IMR-90 (cell line): ENCODE measurements around the gene ARMC3. TPM values are rescaled to one million over a fixed set of nuclear protein-coding genes. Genes with fewer than 3 reads are reported as not detected.

ENCODE experiments used
- ATAC-seq: fragments of 200-7000 bp; cut with Tn5 transposase; 2 replicates; pipeline ENCODE4 v1.9.1; 2020; ENCODE audit warnings: low read depth, mild to moderate bottlenecking, moderate library complexity
- BruUV-seq: library from RNA; stranded (reverse); fragments of 400-500 nt; replicated peaks from 2 replicates; lab custom pipeline; 2021; lab: Mats Ljungman, UMichigan
- CTCF ChIA-PET: fragments of 300-600 bp; formaldehyde crosslinking; extraction: SDS; loops from one replicate; lab custom pipeline; 2021; ENCODE audit warnings: antibody characterized with exemption; lab: Yijun Ruan, JAX
- POLR2A ChIA-PET: fragments of 300-600 bp; sonication (Branson Sonifier 250); formaldehyde crosslinking; loops from one replicate; lab custom pipeline; 2022; ENCODE audit warnings: antibody characterized with exemption; ENCODE audit not compliant: unreplicated experiment; lab: Charles Lee
- DNase-seq: peaks from one replicate; pipeline ENCODE4 v3.0.0; 2013
- H2AFZ ChIP-seq: replicated peaks from 2 replicates; pipeline ENCODE3; 2013; ENCODE audit warnings: low read length, mild to moderate bottlenecking; ENCODE audit not compliant: poor library complexity
- H2AK5ac ChIP-seq: 2 replicates; pipeline ENCODE4 v1.6.1; 2013; ENCODE audit warnings: low read depth, low read length, inconsistent platforms
- H2AK9ac ChIP-seq: replicated peaks from 2 replicates; pipeline ENCODE3; 2013; ENCODE audit warnings: mild to moderate bottlenecking, low read depth, low read length, moderate library complexity; ENCODE audit not compliant: poor library complexity
- H2BK120ac ChIP-seq: 2 replicates; pipeline ENCODE4 v1.6.1; 2013; ENCODE audit warnings: low read depth, low read length, inconsistent platforms
- H2BK15ac ChIP-seq: 3 replicates; pipeline ENCODE4 v1.6.1; 2013; ENCODE audit warnings: low read depth, low read length, inconsistent platforms
- H2BK20ac ChIP-seq: 2 replicates; pipeline ENCODE4 v1.6.1; 2013; ENCODE audit warnings: low read depth, mild to moderate bottlenecking, inconsistent platforms, low read length, moderate library complexity
- H2BK5ac ChIP-seq: 2 replicates; pipeline ENCODE4 v1.6.1; 2013; ENCODE audit warnings: mild to moderate bottlenecking, low read depth, low read length, inconsistent platforms; ENCODE audit not compliant: poor library complexity, severe bottlenecking
- H3K14ac ChIP-seq: replicated peaks from 2 replicates; pipeline ENCODE4 v1.6.1; 2013; ENCODE audit warnings: low read depth, low read length, inconsistent platforms
- H3K18ac ChIP-seq: 2 replicates; pipeline ENCODE4 v1.6.1; 2013; ENCODE audit warnings: low read depth, low read length, control low read depth
- H3K23ac ChIP-seq: 2 replicates; pipeline ENCODE4 v1.6.1; 2013; ENCODE audit warnings: low read depth, low read length, inconsistent platforms
- H3K27ac ChIP-seq: 2 replicates; pipeline ENCODE4 v1.5.1; 2013; ENCODE audit warnings: mild to moderate bottlenecking, control low read depth, low read length; ENCODE audit not compliant: insufficient read depth
- H3K27me3 ChIP-seq: 2 replicates; pipeline ENCODE4 v1.6.1; 2013; ENCODE audit warnings: low read length; ENCODE audit not compliant: control insufficient read depth, insufficient read depth
- H3K36me3 ChIP-seq: 2 replicates; pipeline ENCODE4 v1.6.1; 2013; ENCODE audit warnings: low read length, mixed read lengths; ENCODE audit not compliant: control insufficient read depth, insufficient read depth
- H3K4ac ChIP-seq: 2 replicates; pipeline ENCODE4 v1.6.1; 2013; ENCODE audit warnings: low read depth, low read length, inconsistent platforms
- H3K4me1 ChIP-seq: 2 replicates; pipeline ENCODE4 v1.6.1; 2013; ENCODE audit warnings: low read length, mixed read lengths; ENCODE audit not compliant: control insufficient read depth, insufficient read depth
- H3K4me2 ChIP-seq: 2 replicates; pipeline ENCODE4 v1.6.1; 2013; ENCODE audit warnings: low read depth, mild to moderate bottlenecking, control low read depth, low read length, moderate library complexity
- H3K4me3 ChIP-seq: 2 replicates; pipeline ENCODE4 v1.5.1; 2013; ENCODE audit warnings: low read depth, mild to moderate bottlenecking, control low read depth, low read length, moderate library complexity; ENCODE audit not compliant: insufficient read depth
- H3K56ac ChIP-seq: 2 replicates; pipeline ENCODE4 v1.6.1; 2013; ENCODE audit warnings: low read length, inconsistent platforms; ENCODE audit not compliant: insufficient read depth; ENCODE audit errors: extremely low read depth
- H3K79me1 ChIP-seq, 2 experiments: 2 replicates each; pipeline ENCODE4 v1.6.1; 2013; ENCODE audit warnings: low read length in 2 of 2, inconsistent platforms in 1 of 2, low read depth in 1 of 2
- H3K9ac ChIP-seq: 2 replicates; pipeline ENCODE4 v1.6.1; 2013; ENCODE audit warnings: low read depth, low read length, control low read depth
- H3K9me1 ChIP-seq: 2 replicates; pipeline ENCODE4 v1.6.1; 2013; ENCODE audit warnings: low read length, inconsistent platforms; ENCODE audit not compliant: insufficient read depth
- H3K9me3 ChIP-seq: 2 replicates; pipeline ENCODE4 v1.6.1; 2013; ENCODE audit warnings: low read length; ENCODE audit not compliant: control insufficient read depth, insufficient read depth
- H4K20me1 ChIP-seq: 2 replicates; pipeline ENCODE4 v1.6.1; 2013; ENCODE audit warnings: low read length, inconsistent platforms; ENCODE audit not compliant: insufficient read depth
- H4K5ac ChIP-seq: 2 replicates; pipeline ENCODE4 v1.6.1; 2013; ENCODE audit warnings: mild to moderate bottlenecking, low read depth, low read length, control low read depth
- H4K8ac ChIP-seq, 2 experiments: 2 replicates each; pipeline ENCODE4 v1.6.1; 2013; ENCODE audit warnings: low read depth in 2 of 2, low read length in 2 of 2, control low read depth in 1 of 2, inconsistent platforms in 1 of 2
- H4K91ac ChIP-seq: 2 replicates; pipeline ENCODE4 v1.6.1; 2013; ENCODE audit warnings: low read depth, low read length, inconsistent platforms; ENCODE audit not compliant: insufficient read depth
- BHLHE40 ChIP-seq: fragments of 150-350 bp; IDR thresholded peaks from 2 replicates; pipeline ENCODE4 v1.6.1; 2016; ENCODE audit warnings: mild to moderate bottlenecking, low read depth, low read length
- CEBPB ChIP-seq: IDR thresholded peaks from 2 replicates; pipeline ENCODE4 v1.6.1; 2012; ENCODE audit warnings: low read depth, low read length, improper control_type of control experiment
- CHD1 ChIP-seq: IDR thresholded peaks from 2 replicates; pipeline ENCODE4 v1.6.1; 2012; ENCODE audit warnings: low read depth, low read length, improper control_type of control experiment
- FOS ChIP-seq: fragments of 150-350 bp; IDR thresholded peaks from 2 replicates; pipeline ENCODE4 v1.6.1; 2016; ENCODE audit warnings: low read depth, low read length
- MAFK ChIP-seq: IDR thresholded peaks from 2 replicates; pipeline ENCODE4 v1.6.1; 2012; ENCODE audit warnings: low read depth, low read length, improper control_type of control experiment
- MAZ ChIP-seq: IDR thresholded peaks from 2 replicates; pipeline ENCODE4 v1.6.1; 2012; ENCODE audit warnings: low read depth, mild to moderate bottlenecking, low read length, improper control_type of control experiment, moderate library complexity, borderline replicate concordance
- MXI1 ChIP-seq: IDR thresholded peaks from 2 replicates; pipeline ENCODE4 v1.6.1; 2012; ENCODE audit warnings: low read depth, mild to moderate bottlenecking, low read length, moderate library complexity, borderline replicate concordance
- NFE2L2 ChIP-seq: fragments of 150-350 bp; IDR thresholded peaks from 2 replicates; pipeline ENCODE4 v1.6.1; 2016; ENCODE audit warnings: low read depth, mild to moderate bottlenecking, low read length
- POLR2A ChIP-seq: IDR thresholded peaks from 2 replicates; pipeline ENCODE4 v1.6.1; 2012; ENCODE audit warnings: mild to moderate bottlenecking, low read depth, low read length
- RAD21 ChIP-seq: IDR thresholded peaks from 2 replicates; pipeline ENCODE4 v1.6.1; 2012; ENCODE audit warnings: low read length, improper control_type of control experiment
- RCOR1 ChIP-seq: IDR thresholded peaks from 2 replicates; pipeline ENCODE4 v1.6.1; 2012; ENCODE audit warnings: mild to moderate bottlenecking, low read length, improper control_type of control experiment; ENCODE audit not compliant: insufficient replicate concordance
- RFX5 ChIP-seq: IDR thresholded peaks from 2 replicates; pipeline ENCODE4 v1.8.0; 2012; ENCODE audit warnings: low read depth, mild to moderate bottlenecking, low read length, moderate library complexity
- SMC3 ChIP-seq: fragments of 150-350 bp; IDR thresholded peaks from 2 replicates; pipeline ENCODE4 v1.6.1; 2016; ENCODE audit warnings: low read depth, mild to moderate bottlenecking, antibody characterized with exemption, low read length, moderate library complexity
- WGBS, 2 experiments: methylation state at CpG; one replicate each; pipeline versions ENCODE4 v1.1.5 to v1.1.7; 2013; ENCODE audit warnings: missing lambda C conversion rate in 2 of 2; ENCODE audit not compliant: insufficient read length in 1 of 2; ENCODE audit errors: extremely low coverage in 2 of 2; 5-methylcytosine and 5-hydroxymethylcytosine counted together
- dilution Hi-C: fragments of 300-500 bp; cut with HindIII; formaldehyde crosslinking; loops from one replicate; pipeline ENCODE4 v1.14.3; 2018; ENCODE audit warnings: low sequenced_read_pairs; ENCODE audit not compliant: unreplicated experiment
- in situ Hi-C: fragments of 300-500 bp; cut with MboI; formaldehyde crosslinking; loops from 3 replicates; pipeline ENCODE4 v1.14.3; 2019; ENCODE audit warnings: low sequenced_read_pairs, inconsistent platforms, mixed read lengths
- intact Hi-C: fragments of 100-400 bp; cut with micrococcal nuclease; formaldehyde crosslinking; loops from 2 replicates; pipeline ENCODE4 v1.10.0; 2022
- polyA plus RNA-seq, 3 experiments: library from polyadenylated mRNA; depleted of rRNA; stranded (reverse); fragments of >200 nt; gene quantifications; 2 replicates each; pipeline ENCODE4 v1.2.3, GENCODE V29; 2012; ENCODE audit warnings: low replicate concordance in 1 of 3
- total RNA-seq: library from RNA; depleted of rRNA; stranded (reverse); fragments of >200 nt; gene quantifications from 2 replicates; pipeline ENCODE4 v1.2.3, GENCODE V29; 2012
- TF ChIP-seq, protein P1 (sequence below): fragments of 150-350 bp; IDR thresholded peaks from 2 replicates; pipeline ENCODE4 v1.6.1; 2016; ENCODE audit warnings: low read depth, mild to moderate bottlenecking, low read length, moderate library complexity, borderline replicate concordance
- TF ChIP-seq, protein P2 (sequence below): fragments of 150-350 bp; IDR thresholded peaks from 2 replicates; pipeline ENCODE4 v1.6.1; 2017; ENCODE audit warnings: mild to moderate bottlenecking, antibody characterized with exemption, low read length, low read depth
- TF ChIP-seq, protein P3 (sequence below): conservative IDR thresholded peaks from 2 replicates; pipeline ENCODE4 v1.5.1; 2012; ENCODE audit warnings: mild to moderate bottlenecking, low read depth, low read length, improper control_type of control experiment

ARMC3 gene
- total and polyA plus RNA-seq, 2 of the 4 experiments (the other 2 are of a cell fraction): not detected

DNA sequence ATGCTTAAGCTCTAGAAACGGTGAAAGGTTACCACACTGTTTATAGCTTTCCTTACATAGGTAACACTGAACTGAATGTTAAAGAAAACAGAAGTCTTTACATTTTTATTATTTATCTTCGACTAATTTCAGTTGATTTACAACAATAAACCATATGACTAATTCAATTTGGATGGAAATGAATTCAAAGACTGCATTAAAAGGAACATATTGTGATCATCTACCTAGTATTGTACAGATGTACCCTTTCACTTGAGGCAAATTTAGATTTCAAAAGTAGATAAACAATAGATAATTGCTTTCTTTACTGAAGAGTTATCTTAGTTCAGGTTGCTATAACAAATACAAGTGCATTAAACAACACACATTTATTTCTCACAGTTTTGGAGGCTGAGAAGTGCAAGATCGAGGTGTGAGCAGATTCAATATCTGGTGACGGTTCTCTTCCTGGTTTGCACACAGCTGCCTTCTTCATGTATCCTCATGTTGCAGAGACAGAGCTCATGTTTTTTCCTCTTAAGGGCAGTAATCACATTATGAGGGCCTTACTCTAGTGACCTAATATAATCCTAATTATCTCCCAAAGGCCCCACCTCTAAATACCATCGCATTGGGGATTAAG lies 15.0 kb upstream of the ARMC3 start:
- H2BK5ac ChIP-seq: no peak overlapping the region
- no peaks in the 10 kb centered on the region for H3K27me3 ChIP-seq
- H2BK120ac ChIP-seq: no peak overlapping the region
- H3K9me3 ChIP-seq: no peaks in the 10 kb centered on the region
- POLR2A ChIA-PET: no interaction called here
- CTCF ChIA-PET: no interaction called here
- no peak overlapping the region for H3K4me2 ChIP-seq
- no peak overlapping the region for H3K18ac ChIP-seq
- H2AFZ ChIP-seq: no peak overlapping the region
- no peaks in the 10 kb centered on the region for H4K20me1 ChIP-seq
- TF ChIP-seq BHLHE40 (no peak), CHD1 (no peak), POLR2A (no peak), CEBPB (no peak), RCOR1 (no peak), RAD21 (no peak), RFX5 (no peak), MXI1 (no peak), MAZ (no peak), FOS (no peak), SMC3 (no peak), MAFK (no peak), NFE2L2 (no peak)
- TF ChIP-seq, protein P1, sequence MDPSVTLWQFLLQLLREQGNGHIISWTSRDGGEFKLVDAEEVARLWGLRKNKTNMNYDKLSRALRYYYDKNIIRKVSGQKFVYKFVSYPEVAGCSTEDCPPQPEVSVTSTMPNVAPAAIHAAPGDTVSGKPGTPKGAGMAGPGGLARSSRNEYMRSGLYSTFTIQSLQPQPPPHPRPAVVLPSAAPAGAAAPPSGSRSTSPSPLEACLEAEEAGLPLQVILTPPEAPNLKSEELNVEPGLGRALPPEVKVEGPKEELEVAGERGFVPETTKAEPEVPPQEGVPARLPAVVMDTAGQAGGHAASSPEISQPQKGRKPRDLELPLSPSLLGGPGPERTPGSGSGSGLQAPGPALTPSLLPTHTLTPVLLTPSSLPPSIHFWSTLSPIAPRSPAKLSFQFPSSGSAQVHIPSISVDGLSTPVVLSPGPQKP: no peak
- TF ChIP-seq, protein P2, sequence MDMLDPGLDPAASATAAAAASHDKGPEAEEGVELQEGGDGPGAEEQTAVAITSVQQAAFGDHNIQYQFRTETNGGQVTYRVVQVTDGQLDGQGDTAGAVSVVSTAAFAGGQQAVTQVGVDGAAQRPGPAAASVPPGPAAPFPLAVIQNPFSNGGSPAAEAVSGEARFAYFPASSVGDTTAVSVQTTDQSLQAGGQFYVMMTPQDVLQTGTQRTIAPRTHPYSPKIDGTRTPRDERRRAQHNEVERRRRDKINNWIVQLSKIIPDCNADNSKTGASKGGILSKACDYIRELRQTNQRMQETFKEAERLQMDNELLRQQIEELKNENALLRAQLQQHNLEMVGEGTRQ: no peak
- TF ChIP-seq, protein P3, sequence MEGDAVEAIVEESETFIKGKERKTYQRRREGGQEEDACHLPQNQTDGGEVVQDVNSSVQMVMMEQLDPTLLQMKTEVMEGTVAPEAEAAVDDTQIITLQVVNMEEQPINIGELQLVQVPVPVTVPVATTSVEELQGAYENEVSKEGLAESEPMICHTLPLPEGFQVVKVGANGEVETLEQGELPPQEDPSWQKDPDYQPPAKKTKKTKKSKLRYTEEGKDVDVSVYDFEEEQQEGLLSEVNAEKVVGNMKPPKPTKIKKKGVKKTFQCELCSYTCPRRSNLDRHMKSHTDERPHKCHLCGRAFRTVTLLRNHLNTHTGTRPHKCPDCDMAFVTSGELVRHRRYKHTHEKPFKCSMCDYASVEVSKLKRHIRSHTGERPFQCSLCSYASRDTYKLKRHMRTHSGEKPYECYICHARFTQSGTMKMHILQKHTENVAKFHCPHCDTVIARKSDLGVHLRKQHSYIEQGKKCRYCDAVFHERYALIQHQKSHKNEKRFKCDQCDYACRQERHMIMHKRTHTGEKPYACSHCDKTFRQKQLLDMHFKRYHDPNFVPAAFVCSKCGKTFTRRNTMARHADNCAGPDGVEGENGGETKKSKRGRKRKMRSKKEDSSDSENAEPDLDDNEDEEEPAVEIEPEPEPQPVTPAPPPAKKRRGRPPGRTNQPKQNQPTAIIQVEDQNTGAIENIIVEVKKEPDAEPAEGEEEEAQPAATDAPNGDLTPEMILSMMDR: no peak
- H3K27ac ChIP-seq: no peak overlapping the region
- no peak for DNase-seq
- WGBS, 2 experiments: 67% methylated on average over 2 of the region's 5 CpGs; no CpG with 5 or more reads in 1 of the 2 experiments
- H2AK5ac ChIP-seq: no peak overlapping the region
- H3K4me3 ChIP-seq: no peak overlapping the region
- no peak overlapping the region for H3K9ac ChIP-seq
- H3K56ac ChIP-seq: no peak overlapping the region
- no peaks in the 10 kb centered on the region for H3K9me1 ChIP-seq
- H4K5ac ChIP-seq: no peak overlapping the region
- no peaks in the 10 kb centered on the region for H3K79me1 ChIP-seq
- no peak overlapping the region for H3K23ac ChIP-seq
- H3K4ac ChIP-seq: no peak overlapping the region
- no peak overlapping the region for H2BK20ac ChIP-seq
- in situ Hi-C loops: no loop called here
- intact Hi-C loops: no loop called here
- no peak for ATAC-seq
- H2BK15ac ChIP-seq: no peak overlapping the region
- dilution Hi-C loops: no loop called here
- H2AK9ac ChIP-seq: no peak overlapping the region
- H3K36me3 ChIP-seq: no peaks in the 10 kb centered on the region
- H4K91ac ChIP-seq: no peak overlapping the region
- no peaks in the 10 kb centered on the region for H3K4me1 ChIP-seq
- no TSS peak for BruUV-seq
- H4K8ac ChIP-seq: no peak overlapping the region
- H3K14ac ChIP-seq: no peak overlapping the region
